Fibroblast of peridontal ligament (primary cell): ENCODE measurements around the gene STIM1.

ENCODE experiments used
- DNase-seq: peaks from one replicate; pipeline ENCODE4 v3.0.0-alpha.2; 2010; ENCODE audit errors: extremely low read depth

STIM1 gene

DNA sequence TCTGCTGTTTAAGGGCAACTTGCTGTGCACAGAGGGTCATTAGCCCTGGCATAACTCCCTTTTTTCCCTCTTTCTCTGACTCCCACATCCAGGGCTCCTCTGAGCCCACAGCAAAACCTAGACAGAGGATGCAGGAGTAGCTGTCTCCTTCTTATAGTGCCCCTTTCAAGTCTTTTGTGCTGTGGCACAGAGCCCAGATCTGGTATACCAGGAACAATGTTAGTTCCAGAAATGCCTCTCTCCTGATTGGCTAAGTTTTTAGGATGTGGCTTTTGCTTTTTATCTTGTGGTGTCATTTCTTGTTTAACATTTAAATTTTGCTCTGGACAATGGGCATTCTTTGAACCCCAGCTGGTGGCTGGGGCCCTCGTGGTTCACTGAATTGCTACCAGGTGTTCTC lies 213.5 kb downstream of the STIM1 start:
- peak; percentile 49 for DNase-seq

- no peak for DNase-seq
Measured at GRCh38 chr11:4071325-4071724, 215.9 kb downstream of the STIM1 start.

GRCh38 chr11:4071914-4072313 lies 216.4 kb downstream of the STIM1 start:
- DNase-seq = no peak

GRCh38 chr11:4072668-4073285 lies 217.3 kb downstream of the STIM1 start:
- DNase-seq = peak; percentile 90

DNA sequence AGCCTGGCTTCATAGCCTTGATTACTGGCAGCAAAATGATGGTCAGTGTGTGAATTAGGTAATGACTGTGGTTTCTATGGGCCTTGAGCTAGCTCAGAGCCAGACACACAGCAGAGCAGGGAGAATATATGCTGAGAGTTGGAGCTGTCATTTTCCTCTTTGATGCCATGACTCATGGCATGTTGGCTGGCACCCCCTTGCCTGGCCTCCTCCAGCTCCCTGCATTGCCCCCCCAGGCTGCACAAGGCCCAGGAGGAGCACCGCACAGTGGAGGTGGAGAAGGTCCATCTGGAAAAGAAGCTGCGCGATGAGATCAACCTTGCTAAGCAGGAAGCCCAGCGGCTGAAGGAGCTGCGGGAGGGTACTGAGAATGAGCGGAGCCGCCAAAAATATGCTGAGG lies 218.8 kb downstream of the STIM1 start:
- peak; percentile 18 for DNase-seq

DNA sequence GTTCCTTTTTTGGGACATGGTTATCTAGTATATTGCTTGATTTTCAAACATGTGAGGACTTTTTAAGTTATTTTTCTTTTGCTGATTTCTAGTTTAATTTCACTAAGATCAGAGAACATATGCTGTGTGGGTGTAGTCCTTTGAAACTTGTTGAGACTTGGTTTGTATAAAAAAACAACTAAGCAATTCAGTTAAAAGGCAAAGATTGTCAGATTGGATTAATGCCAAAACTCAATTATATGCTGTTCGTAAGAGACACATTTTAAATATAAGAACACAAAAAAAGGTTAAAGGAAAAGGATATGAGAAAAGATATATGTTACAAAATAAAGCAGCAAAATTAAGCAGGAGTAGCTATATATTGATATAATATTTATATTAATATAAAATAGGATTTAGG lies 221.3 kb downstream of the STIM1 start:
- no peak for DNase-seq

GRCh38 chr11:4083198-4083597 lies 227.7 kb downstream of the STIM1 start:
- DNase-seq = no peak

DNA sequence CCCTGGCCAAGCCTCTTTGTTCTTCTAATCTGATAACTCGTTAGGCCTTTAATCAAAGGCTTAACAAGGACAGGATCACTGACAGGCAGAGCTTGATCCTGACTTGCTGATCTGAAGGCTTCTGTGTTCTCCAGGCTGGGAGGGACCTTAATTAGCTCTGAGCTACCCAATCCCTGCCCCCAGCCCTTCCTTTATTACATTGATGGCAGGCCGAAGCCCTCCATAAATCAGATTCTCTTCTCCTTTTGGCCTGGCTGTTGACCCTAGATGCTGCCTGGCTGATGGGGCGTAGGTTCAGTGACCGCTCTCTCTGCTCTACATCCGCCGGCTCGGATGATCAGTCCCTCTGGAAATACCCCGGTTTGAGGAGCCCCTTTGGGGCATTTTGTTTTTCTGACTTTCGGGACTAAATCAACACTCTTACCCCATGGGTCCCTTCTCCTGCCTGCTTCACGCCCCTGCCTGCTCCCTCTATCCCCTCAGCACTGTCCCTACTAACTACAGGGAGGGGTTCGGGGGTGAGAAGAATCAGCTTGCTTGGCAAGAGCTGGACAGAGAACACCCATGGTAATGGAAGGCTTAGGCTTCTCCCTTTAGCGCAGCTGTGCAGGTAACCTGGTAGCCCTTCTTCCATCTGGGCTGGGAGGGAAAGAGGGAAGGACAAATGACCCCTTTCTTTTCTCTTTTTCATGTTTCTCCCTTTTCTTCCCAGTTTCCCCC lies 229.1 kb downstream of the STIM1 start:
- no peak for DNase-seq

DNA sequence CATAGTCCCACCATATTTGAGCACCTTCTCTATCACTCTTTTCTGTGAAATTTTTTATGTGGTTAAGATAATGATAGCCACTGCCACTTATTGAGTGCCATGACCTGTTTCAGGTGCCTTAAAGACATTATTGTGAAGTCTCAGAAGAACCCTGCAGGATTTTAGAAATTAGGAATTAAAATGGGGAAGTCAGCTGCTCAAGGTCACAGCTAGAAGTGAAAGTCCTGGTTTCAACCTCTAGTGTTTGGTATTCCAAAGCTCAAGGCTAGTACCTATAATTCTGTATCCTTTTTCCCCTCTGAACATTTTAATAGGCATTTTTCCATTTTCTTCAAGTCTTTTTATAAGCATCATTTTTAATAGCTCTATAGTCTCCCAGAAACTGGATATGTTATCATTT lies 230.1 kb downstream of the STIM1 start:
- no peak for DNase-seq

DNA sequence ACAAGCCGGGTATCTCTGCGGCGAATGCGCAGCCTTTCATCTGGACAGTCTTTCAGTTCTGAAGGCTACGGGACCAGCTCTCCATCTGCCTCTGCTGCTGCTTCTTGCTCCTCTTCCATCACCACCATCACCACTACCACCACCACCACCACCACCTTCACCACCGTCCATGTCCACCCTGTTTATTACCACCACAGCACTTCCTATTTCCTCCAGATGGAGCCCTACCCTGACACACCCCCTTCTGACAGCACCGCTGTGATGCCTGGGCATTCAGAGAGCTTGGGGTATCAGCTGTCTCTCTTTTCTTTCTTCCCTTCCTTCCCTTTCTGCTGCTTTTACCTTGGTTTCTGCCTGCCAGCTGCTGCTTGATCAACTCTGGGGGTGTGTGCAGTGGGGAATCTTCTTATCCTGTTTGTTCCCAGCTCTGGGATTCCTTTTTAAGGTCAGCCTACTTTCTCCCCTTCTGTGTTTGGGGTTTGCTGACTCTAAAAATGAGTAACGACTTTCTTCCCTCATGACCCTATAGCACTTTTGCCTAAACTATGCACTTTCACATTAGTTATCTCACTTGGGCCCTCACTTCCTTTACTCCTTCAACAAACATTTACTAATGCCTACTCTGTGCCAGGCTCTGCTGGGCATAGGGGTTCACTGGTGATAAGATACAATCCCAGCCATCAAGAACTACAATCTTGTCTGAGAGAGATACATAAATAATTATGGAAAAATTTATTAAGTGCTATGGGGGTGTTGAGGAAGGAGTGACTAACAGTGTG lies 231.3 kb downstream of the STIM1 start:
- DNase-seq = no peak

DNA sequence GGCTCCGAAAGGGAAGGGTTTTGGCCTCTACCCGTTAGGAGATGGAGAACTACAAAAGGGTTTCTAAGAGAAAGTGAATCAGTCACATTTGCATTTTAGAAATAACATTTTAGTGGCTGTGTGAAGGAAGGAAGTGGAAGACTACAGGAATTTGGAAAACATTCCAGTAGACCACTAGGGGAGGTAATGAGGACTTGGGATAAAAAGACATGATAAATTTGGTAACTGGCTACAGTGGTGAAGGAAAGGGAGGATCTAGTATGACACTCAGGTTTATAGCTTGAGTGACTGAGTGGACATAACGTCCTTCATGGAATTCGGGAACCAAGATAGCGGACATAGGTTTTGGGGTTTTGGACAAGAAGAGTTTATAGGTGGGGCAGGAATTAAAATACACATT lies 232.1 kb downstream of the STIM1 start:
- DNase-seq = no peak

- DNase-seq = no peak
Measured at GRCh38 chr11:4090258-4090657, 234.8 kb downstream of the STIM1 start.

GRCh38 chr11:4092026-4092425 lies 236.6 kb downstream of the STIM1 start:
- DNase-seq = no peak

DNA sequence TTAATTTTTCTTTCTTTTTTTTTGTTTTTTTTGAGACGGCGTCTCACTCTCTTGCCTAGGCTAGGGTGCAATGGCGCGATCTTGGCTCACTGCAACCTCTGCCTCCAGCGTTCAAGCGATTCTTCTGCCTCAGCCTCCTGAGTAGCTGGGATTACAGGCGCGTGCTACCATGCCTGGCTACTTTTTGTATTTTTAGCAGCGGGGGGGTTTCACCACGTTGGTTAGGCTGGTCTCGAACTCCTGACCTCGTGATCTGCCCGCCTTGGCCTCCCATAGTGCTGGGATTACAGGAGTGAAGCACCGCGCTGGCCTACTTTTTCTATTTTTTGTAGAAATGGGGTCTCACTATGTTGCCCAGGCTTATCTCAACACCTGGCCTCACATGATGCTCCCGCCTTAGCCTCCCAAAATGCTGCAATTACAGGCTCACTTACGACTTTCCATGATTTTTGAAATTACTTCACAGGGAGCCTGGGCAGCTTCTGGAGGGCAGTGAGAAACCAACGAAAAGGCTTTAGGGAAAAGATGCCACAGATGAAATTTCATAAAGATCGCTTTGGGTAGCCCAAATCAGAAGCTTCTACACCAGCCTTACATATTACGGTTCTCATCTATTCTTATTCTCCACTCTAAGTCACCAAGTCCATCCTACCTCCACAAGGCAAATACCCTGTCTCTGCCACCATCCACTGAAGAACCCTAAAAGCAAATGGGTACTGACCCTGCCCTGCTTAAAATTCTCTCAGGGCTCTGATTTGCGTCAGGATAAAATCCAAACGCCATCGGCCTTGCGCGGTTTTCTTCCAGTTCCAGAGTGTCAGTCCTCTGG lies 238.3 kb downstream of the STIM1 start:
- peak; percentile 44 for DNase-seq

DNA sequence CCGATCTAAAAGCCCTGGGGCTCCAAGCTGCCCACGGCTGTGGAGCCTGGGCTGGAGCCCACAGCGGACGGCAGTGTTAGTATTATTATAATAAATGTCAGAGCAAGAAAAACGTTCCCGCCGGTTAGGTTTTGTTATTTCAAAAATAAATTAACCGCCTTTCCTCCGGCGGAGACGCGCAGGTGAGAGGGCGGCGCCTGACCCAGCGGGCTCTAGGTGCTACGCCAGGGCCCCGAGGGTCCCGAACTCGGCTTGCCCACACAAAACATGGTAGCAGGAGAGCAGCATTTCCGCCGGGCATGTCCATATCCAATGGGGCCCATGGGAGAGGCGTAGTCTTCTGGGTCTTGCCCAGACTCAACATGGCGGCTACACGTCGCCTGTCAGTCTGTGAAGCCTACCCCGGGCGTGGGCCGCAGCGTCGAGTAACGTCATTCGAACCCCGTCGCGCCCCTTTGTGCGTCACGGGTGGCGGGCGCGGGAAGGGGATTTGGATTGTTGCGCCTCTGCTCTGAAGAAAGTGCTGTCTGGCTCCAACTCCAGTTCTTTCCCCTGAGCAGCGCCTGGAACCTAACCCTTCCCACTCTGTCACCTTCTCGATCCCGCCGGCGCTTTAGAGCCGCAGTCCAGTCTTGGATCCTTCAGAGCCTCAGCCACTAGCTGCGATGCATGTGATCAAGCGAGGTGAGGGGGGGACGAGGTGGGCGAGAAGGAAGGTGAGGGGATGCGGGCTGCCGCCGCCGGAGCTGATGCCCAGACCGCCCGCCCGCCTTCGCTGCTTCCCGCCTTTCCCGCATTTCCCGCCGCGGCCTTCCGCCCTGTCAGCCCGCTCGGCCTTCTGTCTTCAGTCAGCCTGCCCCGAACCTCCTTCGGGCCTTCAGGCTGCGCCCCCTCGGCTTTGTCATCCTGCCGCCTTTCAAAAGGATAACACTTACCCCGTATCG lies 239.2 kb downstream of the STIM1 start, which contains the start of gene RRM1:
RRM1 (plus strand) TSS at position 452 of the 944 bp plus-strand sequence; CDS start at position 666, 214 bp downstream.
- peak; percentile 95 for DNase-seq

DNA sequence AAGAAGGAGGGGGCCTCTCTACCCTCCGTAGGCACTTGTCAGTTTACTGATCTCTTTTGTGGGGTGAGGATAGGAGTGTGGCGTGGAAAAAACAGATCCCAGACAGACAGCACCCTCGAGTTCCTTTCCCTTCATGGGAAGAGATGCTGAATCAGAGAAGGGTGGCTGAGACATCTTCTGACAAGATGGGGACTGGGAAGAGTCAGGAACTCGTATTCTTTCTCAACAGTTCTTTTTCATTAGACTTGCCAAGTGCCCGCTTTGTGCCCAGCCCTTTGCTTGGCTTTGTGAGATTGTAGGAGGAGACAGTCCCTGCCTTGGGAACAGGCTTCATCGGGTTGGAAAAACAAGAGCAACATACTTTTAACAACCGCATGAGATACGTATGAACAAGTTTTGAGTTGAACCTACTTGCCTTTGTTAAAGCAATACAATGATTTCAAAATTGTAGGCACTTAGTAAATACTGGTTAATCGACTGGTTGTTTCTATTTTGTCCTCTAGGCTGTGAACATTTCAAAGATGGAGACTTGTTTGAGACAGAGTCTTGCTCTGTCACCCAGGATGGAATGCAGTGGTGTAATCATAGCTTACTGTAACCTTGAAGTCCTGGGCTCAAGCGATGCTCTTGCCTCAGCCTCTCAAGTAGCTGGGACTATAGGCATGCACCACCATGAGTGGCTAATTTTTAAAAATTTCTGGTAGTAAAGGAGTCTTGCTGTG lies 240.2 kb downstream of the STIM1 start:
- peak; percentile 69 for DNase-seq

DNA sequence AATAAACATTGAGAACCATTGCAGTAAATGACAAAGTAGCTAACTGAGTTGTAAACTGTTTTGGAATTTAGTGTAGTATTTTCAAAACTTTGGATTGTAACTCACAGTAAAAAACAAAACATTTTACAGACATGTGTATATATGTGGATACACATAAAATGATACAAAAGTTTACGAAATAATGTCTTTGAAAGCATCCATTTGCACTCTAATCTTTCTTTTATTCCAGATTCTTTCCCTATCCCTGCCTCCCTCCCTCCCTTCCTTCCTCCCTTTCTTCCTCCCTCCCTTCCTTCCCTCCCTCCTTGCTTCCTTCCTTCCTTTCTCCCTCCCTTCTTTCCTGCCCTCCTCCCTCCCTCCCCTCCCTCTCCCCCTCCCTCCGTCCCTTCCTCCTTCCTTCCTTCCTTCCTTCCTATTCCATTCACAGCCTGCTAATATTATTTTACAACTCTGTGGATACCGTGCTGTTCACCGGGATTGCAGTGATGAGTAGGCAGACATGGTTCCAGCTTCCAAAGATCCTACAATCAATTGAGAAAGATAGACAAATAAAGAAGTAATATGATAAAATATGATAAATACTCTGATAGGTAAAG lies 242.7 kb downstream of the STIM1 start:
- DNase-seq = no peak

- DNase-seq = no peak
Measured at GRCh38 chr11:4102711-4103110, 247.2 kb downstream of the STIM1 start.

GRCh38 chr11:4103269-4103668 lies 247.8 kb downstream of the STIM1 start:
- no peak for DNase-seq

GRCh38 chr11:4105916-4106315 lies 250.5 kb downstream of the STIM1 start:
- no peak for DNase-seq
